Activated CD8-positive, alpha-beta memory T cell treated with anti-CD3 and anti-CD28 coated beads for 24 hours (primary cell): ENCODE measurements around the gene ACSF3.
"Not testable (repeated sequence)": the region's sequence is repeated elsewhere in the genome, so short reads cannot be mapped to it uniquely, and the experiment has no call there.

Experiments
- DNase-seq: peaks from one replicate; pipeline ENCODE4 v3.0.0-alpha.2; 2020

ACSF3 gene

DNA sequence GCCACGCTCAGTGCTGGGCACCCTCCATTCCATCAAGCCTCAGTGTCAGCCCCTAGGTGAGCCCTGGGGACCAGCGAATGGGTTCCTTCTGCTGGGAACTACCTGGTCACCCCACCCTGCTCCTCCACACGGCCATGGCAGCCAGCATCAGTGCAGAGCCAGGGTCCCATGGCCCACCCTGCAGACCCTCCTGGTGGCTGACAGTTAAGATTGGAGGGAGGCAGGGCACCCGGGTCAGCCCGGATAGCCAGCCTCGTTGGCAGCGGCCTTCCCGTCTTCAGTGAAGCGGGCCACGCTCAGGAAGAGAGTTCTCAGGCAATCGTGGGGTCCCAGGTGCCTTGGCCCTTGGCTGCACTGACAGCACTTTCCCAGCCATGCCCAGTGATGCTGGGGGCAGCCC lies 37.1 kb upstream of the ACSF3 start:
- DNase-seq: no peak

DNA sequence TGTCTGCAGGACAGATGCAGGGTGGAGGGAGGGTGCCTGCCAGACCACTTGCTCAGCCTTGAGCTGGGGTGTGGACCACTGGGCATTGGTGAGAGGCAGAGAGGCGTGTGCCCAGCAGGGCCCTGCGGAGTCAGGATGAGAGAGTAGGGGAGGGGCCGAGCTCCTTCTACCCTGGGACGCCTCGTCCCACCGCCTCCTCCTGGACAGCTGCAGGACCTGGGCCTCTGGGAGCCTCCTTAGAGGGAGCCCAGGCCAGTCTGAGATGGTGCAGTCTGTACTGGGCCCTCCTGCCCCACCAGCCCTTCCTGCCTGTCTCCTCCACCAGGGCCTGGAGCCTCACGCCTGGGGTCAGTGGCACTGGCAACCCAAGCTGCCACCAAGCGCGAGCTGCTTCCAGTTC lies 35.9 kb upstream of the ACSF3 start:
- DNase-seq: no peak

DNA sequence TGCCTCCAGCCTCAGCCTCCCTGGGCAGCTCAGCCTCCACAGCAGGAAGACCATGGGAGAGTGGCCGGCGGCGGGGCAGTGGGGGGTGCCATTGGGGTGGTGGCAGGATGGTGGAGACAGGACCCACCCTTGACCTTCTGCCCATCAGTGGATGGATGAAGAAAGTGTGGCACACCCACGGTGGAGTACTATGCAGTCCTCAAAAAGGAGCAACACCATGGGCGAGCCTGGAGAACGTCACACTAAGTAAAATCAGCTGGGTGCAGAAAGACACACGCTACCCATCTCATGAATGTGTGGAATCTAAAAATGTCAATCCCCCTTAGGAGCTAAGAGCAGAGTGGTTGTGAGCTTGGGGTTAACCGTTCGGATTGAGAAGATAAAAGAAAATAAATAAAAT lies 34.8 kb upstream of the ACSF3 start:
- no peak for DNase-seq

DNA sequence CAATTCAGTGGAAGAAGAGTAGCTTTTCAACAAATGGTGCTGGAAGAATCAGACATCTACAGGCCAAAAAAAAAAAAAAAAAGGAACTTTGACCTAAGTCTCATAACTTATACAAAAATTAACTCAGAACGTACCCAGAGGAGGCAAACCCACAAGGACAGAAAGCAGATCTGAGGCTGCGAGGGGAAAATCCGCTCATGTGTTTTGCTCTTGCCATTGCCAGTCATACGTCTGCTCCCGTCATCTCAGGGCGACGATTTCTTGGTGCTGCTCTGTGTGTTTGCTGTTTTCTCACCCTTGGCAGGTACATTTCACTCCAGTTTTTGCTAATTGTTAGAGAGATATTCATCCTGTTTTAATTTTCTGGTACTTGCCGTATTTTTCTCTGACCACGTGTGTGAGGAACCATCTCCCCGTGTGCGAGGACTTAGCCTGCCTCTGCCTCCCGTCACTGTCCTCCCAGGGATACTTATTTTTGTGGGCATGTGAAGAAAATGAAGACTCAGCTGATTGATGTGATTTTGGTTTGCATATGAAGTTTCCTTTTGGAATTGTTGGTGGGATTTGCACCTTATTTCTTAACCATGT lies 33.4 kb upstream of the ACSF3 start:
- DNase-seq: no peak

DNA sequence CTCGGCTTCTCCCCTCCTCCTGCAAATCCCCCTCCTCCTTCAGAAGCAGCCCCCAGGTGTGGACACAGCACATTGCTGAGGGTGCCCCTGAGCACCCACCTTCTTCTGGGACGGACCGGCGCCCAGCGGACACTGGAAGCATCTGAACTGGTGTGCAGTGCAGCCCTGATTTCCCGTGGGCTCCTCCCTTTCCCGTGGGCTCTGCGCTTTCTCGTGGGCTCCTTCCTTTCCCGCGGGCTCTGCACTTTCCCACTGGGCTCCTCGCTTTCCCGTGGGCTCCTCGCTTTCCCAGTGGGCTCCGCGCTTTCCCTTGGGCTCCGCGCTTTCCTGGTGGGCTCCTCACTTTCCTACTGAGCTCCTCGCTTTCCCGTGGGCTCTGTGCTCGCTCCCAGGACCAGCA lies 32.6 kb upstream of the ACSF3 start:
- DNase-seq: no peak

DNA sequence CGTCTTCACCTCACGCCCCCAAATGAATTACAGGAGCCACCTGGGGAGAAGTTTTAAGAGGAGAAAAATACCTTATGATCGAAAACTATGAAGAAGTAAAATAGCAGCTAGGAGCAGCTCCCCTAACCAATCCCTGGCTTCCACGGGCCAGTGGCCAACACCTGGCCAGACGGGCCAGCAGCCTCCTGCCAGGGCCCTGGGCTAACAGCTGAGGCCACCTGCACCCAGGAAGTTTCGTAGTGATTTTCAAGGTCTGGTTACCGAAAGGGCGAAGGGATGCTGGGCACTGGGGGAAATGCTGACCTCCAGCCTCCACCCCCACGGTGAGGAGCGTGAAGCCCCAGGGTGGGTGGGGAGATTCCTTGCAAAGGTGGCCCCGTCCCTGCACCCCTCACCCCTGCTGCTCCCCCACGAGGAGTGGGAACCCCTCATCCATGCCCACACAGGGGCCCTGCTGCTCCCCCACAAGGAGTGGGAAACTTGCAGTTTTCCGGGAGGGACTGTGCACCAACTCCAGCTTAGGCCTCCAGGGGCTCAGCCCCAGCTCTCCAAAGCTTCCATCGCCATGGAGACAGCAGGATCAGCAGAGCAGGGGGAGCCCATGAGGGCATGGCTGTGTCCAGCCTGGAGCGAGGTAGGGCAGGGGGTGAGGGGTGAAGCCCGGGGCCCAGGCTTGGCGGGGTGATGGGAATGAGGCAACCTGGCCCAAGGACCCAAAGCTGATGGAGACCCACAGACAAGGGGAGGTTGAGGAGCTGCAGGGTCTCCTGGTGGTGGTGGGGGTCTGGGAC lies 31.9 kb upstream of the ACSF3 start:
- no peak for DNase-seq

DNA sequence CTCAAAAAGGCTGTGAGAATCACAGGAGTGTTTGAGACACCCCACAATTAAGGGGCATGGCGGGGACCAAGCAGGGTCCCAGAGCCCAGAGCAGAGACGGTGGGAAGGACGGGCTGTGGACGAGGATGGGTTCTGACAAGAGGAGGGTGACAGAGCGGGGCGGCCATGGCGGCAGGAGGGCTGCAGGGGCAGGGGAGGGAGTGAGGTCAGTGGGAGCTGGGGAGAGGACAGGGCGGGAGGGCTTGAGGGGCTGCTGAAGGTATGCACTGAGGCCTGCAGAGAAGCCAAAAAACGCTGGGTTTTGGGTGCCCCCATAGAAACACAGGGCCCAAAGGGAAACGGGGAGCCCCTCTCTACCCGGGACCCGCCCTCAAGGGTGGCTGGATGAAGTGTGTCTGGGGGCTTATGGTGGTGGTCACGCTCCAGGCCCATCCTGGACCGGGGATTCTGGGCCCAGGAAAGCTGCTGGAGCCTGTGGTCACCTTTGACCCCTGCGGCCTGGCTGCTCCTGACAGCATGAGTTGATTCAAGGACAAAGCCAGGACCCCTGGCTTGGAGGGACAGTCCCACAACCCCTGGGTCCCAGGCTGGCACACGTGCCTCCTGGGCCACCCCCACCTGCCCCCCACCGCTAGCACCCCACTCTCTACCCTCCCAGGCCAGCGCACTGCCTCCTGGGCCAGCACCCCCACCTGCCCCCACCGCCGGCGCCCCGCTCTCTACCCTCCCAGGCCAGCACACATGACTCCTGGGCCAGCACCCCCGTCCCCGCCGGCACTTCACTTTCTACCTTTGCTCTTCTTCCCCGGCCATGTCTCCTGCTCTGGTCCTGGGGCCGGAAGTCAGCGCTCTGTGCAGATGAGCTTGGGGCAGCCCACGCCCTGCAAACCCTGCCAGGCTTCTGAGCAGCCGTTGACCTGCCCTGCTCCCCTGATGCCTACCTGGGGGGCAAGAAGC lies 31.0 kb upstream of the ACSF3 start:
- no peak for DNase-seq

DNA sequence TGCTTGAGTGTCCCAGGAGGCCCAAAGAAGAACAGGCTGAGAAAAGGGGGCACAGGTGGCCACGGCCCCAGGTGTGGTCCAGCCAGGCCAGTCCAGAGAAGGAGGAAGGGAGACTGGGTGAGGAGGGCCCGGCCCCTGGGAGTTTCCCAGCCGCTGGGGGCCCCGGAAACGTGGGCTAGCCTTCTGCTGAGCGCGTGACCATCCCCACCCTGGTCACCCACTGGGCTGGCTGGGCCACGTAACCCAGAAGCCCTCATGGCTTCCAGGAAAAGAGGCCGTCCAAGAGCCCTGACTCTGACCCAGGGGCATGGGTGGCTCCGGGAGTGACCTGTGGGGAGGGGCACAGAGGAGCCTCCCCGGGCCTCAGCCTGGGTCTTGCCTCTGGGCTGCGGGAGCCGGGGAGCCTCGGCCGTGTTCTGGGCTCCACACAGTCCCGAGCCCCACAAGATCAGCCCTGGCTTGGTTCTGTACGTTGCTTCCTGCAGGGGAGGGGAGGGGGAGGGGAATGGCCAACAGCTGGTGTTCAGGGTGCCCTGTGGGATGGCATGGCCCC lies 29.8 kb upstream of the ACSF3 start:
- DNase-seq: no peak

DNA sequence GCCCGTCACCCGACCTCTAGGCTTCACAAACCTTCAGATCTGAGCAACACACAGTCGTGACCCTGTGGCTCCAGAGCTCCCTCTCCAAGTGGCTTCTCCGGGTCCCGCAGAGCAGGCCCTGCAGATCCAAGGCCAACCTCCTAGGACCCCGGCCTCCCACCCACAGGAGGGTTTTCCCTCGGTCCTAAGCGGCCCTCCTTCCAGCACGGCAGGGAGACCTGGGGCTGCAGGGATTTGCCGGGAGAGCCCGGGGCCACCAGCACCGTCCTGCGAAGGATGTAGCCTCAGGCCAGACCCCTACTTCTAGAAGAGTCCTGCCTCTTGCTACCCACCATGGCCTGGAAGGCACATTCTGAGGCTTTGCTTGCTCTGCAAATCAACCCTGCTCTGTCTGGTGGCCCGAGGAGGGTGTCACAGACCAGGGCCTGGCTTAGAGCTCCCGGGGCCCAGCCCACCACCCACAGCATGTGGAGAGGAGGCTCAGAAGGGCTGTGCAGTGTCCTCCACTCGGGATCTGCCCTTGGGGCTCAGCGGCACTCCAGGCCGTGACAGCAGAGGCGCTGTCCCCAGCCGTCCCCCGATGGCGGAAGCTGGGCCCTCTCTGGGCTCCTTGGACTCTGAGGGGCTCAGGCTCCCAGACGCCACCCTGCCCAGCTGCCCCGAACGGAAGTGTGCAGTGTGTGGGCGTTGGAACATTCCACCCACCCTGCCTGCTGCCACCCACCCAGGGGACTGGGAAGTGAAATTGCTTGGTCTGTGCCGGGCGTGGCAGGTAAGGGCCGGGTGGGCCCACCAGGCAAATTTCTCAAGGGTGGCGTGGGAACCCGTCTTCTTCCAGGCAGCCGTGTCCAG lies 28.8 kb upstream of the ACSF3 start:
- DNase-seq: no peak

DNA sequence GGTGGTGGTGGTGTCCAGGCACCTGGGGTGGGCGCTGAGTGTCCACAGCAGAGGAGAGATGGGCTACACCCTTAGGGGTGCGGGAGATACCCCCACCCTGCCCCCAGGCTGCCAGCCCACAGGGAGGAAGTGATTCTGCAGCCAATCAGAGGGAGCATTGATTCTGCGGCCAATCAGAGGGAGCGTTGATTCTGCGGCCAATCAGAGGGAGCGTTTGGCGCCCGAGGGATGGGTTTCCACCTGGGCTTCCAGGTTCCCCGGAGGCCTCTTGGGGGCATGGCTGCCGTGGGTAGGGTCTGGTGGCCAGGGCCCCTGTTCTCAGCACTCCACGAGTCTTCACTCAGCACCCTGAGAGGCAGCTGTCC lies 28.2 kb upstream of the ACSF3 start:
- no peak for DNase-seq

DNA sequence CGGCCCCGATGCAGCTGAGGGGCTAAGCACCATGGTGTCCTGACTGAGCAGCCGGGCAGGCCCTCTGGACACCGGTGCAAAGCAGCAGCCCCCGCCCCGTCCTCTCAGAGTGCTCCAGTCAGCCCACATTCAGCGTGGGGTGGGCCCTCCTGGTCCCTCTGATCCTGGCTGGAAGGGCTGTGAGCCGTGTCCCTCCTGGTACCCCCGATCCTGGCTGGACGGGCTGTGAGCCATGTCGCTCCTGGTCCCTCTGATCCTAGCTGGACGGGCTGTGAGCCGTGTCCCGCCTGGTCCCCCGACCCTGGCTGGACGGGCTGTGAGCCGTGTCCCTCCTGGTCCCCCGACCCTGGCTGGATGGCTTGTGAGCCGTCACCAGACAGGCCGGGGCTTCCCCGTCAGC lies 26.9 kb upstream of the ACSF3 start:
- DNase-seq: no peak

DNA sequence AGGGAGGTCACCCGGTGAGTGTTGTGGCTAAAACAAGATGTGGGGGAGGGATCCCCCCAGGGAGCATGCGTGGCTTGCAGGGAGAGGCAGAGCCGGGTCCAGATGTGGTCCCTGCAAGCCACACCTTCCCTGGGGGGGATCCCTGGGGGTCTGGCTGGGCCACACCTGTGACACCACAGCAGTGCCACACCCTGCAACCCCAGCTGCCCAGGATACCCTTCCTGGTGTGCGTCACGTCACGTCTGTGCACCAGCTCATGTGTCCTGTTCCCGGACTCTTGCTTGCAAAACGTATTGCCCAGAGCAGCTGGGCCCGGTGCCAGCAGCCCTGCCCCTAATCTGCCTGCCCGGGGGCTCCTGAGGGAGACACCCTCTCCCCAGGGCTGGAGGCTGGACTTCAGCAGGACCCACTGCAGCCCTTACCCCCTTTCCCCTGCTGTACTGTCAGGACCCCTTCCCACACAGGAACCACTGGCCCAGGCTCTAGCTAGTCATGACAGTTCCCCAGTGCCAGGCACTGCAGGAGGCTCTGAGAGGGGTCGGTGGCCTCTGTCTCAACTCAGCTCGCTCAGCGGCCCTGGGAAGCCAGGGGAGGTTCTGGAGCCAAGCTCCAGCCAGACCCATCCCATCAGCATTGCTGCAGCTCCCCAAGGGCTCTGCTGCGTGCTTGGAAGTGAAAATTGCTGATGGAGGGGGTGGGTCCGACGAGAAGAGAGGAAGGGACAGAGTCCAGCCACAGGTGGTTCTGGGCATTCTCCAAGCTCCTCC lies 25.8 kb upstream of the ACSF3 start:
- no peak for DNase-seq

DNA sequence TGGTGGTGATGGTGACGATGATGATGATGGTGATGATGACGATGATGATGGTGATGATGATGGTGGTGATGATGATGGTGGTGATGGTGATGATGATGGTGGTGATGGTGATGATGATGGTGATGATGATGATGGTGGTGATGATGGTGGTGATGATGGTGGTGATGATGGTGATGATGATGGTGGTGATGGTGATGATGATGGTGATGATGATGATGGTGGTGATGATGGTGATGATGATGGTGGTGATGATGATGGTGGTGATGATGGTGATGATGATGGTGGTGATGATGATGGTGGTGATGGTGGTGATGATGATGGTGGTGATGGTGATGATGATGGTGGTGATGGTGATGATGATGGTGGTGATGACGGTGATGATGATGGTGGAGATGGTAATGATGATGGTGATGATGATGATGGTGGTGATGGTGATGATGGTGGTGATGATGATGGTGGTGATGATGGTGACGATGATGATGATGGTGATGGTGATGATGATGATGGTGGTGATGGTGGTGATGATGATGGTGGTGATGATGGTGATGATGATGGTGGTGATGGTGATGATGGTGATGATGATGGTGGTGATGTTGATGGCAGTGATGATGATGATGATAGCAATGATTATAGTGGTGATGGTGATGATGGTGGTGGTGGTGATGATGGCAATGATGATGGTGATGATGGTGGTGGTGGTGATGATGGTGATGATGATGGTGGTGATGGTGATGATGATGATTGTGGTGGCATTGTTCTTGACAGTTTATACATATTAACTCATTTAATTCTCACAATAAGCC lies 24.6 kb upstream of the ACSF3 start:
- not testable (repeated sequence) for DNase-seq

DNA sequence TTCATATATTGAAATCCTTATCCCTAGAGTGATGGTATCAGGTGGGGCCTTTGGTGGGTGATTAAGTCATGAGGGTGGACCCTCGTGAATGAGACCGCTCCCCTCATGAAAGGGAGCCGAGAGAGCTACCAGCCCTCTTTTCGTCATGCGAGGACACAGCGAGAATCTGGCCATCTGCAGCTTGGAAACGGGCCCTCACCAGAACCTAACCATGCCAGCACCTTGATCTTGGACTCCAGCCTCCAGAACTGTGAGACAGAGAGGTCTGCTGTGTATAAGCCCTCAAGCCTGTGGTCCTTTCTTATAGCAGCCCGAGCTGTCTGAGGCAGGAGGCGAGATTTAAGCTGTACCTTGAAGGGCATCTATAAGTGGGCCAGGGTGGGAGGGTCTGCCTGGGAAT lies 23.7 kb upstream of the ACSF3 start:
- no peak for DNase-seq

DNA sequence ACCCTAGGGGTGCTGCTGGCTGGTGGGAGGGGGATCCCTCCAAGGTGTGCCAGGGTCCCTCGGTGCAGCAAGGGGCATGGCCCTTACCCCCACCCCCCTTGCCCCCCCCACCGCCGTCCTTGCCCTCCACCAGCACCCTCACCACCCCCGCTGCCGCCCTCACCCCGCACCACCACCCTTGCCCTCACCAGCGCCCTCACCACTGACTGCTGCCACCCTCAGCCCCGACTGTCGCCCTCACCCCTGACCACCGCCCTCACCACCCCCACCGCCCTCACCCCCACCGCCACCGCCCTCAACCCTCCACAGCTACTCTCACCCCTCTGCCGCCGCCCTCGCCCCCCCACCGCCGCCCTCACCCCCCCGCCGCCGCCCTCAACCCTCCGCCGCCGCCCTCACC lies 23.1 kb upstream of the ACSF3 start:
- no peak for DNase-seq

DNA sequence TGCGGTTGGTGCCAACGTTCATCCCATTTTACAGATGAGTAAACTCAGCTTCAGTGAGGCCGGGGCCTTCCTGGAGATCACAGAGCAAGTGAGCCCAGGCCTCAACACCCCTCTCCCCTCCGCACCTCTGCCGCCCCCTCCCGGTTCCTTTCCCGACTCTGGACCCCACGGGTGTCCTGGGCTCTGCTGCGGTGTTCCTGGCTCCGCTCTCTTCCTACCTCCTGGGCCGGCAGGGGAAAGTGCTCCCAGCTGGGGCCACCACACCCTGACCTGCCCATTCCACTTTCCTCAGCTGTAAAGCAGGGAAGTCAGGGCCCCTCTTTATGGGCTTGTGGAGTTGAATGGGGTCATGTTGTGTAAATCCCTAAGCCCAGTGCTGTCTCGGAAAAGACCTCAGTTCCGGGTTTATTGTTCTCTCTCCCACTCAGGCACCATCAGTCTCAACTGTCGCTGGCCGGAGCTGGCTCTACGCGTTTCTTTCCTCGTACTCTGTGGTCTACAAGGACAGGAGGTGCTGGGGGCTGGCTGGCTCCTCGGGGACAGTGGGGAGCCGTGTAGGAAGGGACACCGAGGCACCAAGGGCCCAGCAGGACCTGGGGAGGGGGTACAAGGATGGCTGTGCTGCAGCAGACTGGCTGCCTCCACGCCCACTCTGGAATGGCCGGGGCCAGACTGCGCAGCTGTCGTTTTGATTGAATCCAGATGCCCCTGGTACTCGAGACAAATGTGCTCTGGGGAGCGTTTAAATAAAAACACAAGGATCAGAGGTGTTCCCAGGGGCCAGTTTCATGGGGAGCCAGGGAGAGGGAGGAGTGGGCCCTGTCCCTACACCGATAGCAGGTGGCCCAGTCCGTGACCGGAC lies 21.7 kb upstream of the ACSF3 start:
- DNase-seq: no peak

DNA sequence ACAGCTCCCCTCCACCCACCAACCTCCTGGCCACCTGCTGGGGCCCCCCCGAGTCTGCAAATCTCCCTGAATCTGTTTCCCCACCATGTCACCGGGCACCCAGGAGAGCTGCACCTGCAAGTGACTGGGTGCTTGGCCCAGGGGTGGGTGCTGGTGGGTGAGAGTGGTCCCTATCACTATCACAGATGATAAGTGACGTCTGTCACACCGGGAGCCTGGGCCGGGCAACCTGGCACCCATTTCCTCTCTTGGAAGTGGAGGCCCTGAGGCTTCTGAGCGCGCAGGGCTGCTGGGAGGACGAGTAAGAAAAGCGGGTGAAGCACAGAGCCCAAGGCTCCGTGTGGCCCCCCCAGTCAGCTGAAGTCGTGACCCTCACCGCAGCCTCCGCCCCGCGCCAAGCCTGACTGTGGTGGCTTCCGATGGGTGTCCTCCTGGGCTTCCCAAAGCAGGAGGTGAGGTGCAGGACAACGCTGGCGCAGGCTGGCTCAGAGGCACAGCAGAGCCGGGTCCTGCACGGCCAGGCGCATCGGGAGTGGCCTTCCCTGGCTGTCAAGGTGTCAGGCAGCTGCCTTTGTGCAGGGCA lies 21.0 kb upstream of the ACSF3 start:
- DNase-seq: no peak

DNA sequence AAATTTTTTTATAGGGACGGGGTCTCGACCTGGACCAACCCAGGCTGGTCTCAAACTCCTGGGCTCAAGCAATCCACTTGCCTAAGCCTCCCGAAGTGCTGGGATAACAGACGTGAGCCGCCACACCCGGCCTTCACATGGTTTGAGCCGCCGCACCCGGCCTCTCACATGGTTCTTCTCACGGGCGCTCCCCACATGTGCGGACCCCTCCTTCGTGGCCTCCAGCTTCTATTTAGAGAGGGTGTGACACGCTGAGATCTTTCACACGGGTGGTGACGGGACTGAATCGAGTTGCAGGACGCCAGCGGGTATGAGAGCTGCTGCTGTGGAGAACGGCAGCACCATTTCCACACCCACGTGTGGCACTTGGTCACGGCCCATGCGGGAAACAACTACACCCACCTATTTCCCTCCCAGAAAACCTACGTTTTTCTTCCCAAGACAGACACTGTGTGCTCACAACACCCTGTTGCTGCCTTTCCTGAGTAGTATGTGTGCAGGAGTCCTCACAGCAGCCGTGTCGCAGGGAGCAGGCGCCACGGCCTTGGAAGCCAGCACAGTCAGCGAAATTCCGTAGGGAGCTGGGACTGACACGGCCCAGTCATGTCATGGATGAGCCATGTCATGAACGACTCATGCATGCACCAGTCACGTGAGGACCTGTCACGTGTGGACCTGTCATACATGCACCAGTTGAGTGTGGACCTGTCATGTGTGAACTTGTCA lies 20.1 kb upstream of the ACSF3 start:
- DNase-seq: no peak
